Limb (tissue), 2 donors: ENCODE data around the gene NR1H3.
"Not testable (repeated sequence)": the region's sequence is repeated elsewhere in the genome, so short reads cannot be mapped to it uniquely, and the experiment has no call there.

Source experiments
- DNase-seq, 2 donors: peaks; one replicate each; pipeline ENCODE4 v3.0.0-alpha.2; 2016; ENCODE audit errors: extremely low spot score in 2 of 2

Gene NR1H3

DNA sequence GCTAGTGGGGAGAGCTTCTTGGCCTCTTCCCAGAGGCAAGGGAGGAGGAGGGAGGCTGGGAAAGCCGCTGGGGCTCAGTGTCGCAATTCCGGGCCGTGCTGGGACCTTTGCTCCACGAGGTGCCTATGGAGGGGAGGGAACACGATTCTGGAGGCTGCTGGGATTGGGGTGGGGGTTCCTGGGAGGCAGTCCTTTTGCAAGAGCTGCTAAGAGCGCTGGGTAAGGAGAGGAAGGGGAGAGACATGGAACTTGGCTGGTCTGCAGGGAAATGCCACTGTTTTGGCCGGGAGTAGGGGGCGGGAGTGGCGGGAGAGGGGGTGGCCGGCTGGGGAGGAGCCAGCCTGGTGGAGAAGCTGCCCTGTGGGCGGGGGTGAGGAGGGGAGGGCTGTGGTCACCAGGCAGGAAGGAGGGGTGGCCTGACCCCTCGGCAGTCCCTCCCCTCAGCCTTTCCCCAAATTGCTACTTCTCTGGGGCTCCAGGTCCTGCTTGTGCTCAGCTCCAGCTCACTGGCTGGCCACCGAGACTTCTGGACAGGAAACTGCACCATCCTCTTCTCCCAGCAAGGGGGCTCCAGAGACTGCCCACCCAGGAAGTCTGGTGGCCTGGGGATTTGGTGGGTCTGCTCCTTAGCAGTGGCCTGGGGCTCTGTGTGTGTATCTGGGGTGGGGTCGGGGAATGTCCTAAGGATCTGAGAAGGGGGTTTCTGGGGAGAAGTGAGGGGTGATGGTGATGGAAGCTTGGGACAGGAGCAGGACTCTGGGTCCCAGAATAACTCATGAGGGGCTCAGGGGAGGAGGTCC lies at the start of gene NR1H3:
Gene NR1H3, plus strand, starts transcription at position 480 of the 800 bp plus-strand sequence. CDS start 1,221 bp downstream, outside the sequence.
- peak; percentile 42 to 62 for DNase-seq

- not testable (repeated sequence) for DNase-seq
Observed at GRCh38 chr11:47208008-47208552, 49.7 kb upstream of the NR1H3 start.

DNA sequence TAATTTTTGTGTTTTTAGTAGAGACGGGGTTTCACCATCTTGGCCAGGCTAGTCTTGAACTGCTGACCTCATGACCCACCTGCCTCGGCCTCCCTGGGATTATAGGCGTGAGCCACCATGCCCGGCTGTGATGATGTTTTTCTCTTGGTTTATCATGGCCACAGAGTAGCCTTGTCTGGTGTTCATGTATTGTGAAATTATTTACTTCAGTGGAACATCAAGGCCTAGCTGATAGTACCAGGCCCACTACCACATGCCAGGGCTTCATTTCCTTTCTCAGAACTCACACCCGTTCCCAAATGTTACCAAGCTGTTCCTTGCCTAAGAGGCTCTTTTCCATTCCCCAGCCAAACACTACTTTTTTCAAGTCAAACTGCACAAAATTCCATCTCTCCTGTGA lies 49.2 kb upstream of the NR1H3 start:
- DNase-seq, result no peak

- DNase-seq, result no peak
Observed at GRCh38 chr11:47212938-47213337, 44.9 kb upstream of the NR1H3 start.

DNA sequence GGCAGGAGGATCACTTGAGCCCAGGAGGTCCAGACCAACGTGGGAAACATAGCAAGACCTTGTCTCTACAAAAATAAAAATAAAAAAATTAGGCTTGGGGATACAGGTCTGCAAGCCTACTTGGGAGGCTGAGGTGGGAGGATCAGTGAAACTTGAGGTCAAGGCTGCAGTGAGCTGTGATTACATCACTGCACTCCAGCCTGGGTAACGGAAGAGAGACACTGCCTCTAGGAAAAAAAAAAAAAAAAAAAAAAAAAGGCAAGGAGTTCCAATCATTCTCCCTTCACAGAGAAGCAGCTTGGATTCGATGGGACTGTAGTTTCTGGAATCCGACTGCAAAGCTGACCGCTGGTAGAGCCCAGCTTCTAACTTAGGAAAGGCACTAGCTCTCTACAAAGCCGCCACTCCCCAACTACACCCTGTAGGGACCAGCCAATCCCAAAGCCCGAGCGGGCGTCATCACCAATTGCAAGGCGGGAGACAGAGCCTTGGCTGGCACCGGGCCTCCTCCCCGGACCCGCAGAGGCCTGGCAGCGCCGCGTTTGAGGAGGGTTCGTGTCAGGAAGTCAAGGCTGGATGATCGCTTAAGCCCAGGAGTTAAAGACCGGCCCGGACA lies 43.7 kb upstream of the NR1H3 start:
- DNase-seq, result peak; percentile 70 to 80

- DNase-seq, result peak in 1 of 2 donors; percentile 7
Observed at GRCh38 chr11:47215366-47215910, 42.4 kb upstream of the NR1H3 start.

GRCh38 chr11:47216121-47216798 lies 41.5 kb upstream of the NR1H3 start:
- peak; percentile 38 to 58 for DNase-seq

GRCh38 chr11:47220401-47220821 lies 37.4 kb upstream of the NR1H3 start:
- DNase-seq, result no peak

DNA sequence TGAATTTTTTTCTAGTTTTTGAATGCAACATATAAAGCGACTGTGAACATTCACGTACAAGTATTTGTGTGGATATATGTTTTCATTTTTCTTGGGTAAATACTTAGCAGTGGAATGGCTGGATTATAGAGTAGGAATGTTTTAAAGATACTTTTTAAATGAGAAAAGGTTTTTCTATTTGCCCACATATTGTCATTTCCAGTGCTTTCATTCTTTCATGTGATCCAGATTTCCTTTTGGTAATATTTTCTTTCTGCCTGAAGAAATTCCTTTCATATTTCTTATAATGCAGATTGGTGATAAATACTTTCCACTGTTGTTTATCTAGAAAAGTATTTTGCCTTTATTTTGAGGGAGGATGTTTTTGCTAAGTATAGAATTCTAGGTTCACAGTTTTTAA lies 35.1 kb upstream of the NR1H3 start:
- no peak for DNase-seq

DNA sequence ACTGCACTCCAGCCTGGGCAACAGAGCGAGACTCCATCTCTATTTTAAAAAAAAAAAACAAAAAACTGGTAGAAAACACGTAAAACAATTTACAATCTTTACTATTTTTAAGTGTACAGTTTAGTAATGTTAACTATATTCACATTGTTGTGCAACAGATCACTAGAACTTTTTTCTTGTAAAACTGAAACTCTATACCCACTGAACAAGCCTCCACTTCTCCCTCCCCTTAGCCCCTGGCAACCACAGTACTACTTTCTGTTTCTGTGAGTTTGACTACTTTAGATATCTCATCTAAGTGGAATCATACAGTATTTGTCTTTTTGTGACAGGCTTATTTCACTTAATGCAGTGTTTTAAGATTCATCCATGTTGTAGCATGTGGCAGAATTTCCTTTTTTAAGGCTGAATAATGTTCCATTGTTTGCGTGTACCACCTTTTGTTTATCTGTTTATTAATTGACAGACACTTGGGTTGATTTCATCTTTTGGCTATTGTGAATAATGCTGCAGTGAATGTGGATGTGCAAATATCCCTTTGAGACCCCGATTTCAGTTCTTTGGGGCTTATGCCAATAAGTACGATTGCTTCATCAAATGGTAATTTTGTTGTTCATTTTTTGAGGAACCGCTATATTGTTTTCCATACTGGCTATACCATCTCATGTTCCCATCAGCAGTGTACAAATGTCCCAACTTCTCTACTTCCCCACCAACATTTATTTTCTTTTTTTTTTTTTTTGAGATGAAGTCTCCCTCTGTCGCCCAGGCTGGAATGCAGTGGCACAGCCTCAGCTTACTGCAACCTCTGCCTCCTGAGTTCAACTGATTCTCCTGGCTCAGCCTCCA lies 32.0 kb upstream of the NR1H3 start:
- no peak for DNase-seq

- no peak for DNase-seq
Observed at GRCh38 chr11:47229161-47229560, 28.6 kb upstream of the NR1H3 start.

DNA sequence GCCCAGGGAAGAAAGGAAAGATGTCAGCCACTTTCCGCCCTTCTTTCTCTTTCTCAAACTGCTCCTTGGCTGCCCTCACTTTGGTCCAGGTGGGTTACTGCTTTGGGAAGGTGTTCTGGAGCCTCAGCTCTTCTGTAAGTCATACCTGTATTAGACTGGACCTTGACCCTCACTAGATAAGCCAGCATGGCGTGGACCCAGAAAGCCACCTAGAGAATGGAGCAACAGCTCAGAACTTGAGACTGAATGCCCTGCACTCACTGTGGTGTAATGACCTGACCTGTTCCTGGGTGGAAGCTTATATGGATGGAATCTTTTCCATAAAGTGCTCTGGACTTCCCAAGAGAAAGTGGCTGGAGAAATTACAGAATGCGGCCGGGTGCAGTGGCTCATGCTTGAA lies 24.7 kb upstream of the NR1H3 start:
- no peak for DNase-seq

GRCh38 chr11:47233989-47234668 lies 23.7 kb upstream of the NR1H3 start:
- DNase-seq, result no peak

GRCh38 chr11:47234669-47235100 lies 23.1 kb upstream of the NR1H3 start:
- no peak for DNase-seq

GRCh38 chr11:47235163-47235562 lies 22.6 kb upstream of the NR1H3 start:
- no peak for DNase-seq

DNA sequence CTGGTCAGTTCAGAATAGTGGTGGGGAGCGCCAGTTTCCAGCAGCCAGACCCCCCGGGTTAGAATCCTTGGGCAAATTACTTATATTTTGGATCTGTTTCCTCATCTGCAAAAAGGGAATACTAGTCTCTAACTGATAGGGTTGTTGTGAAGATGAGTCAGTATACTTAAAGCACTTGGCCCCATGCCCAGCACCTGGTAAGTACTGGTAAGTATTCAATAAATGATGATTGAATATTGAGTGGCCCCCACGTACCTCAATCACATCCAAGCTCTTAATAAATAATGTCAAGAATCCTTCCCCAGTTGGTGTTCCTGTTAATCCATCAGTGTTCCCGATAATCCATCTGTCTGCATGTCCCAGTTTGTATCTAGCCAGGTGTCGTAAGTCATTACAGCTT lies 21.3 kb upstream of the NR1H3 start:
- no peak for DNase-seq

DNA sequence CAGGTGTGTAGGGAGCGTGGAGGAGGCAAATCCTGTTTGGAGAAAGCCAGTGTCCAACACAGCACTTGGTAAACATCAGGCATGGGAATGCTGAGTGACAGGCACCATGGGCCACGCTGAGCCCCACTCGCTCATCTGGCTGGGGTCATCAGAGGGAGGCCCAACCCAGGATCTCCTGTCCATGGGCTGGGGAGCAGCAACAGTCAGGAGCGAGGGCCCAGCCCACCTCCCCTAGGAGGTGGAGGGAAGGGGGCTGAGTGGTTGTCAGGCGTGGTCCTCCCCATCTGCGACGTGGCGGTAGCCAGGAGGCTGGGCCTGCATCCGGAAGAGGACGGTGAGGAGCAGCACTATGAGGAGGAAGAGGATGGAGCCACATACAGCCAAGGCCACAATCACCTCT lies 17.9 kb upstream of the NR1H3 start:
- DNase-seq, result no peak

GRCh38 chr11:47241841-47242301 lies 15.9 kb upstream of the NR1H3 start:
- no peak for DNase-seq

GRCh38 chr11:47242596-47243192 lies 15.1 kb upstream of the NR1H3 start:
- no peak for DNase-seq

DNA sequence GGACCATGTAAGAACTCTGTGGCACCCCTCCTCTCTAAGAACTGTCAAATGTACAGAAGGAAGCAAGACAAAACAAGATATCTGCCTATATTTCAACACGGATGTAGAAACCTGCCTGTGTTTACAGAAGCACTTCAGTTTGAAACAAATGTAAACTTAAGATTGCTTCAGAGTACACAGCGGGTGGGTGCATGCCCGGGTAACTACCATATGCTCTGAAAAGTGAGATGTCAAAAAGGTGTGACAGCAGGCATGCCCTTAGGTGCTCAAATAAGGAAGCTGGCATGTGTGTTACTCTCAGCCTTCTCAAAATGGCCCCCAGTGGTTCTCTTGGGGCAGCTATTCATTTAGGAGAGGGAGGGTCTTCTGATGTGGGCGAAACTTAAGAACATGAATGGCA lies 14.3 kb upstream of the NR1H3 start:
- DNase-seq, result no peak
